ENCODE measurements around the gene MPRIP.

The MPRIP gene

DNA sequence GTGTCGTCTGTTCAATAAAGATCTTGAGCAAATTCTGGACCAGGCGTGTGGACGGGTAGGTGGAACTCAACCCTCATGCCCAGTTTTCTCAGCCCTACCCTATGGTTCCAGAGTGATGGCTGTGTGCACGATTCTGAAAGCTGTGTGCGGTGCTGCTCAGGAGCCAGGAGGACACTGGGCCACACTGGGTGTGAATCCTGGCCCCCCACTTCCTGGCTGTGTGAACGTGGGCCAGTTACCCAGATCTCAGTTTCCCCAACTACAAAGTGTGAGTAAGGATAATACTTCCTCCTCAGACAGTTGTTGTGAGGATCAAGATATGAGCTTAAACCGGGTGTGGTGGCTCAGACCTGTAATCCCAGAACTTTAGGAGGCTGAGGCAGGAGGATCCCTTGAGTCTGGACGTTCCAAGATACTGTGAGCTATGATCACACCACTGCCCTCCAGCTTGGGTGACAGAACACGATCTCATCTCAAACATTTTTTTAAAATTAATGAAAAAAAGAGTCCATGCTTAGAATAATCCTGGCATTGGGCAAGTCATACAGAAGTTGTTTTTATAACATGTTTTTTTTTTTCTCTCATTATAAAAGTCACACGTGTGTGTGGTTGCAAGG is 14.7 kb upstream of the MPRIP start:
- TF ChIP-seq CTCF (conservative IDR thresholded peaks at IDR 0.05): no peak
- no peak for TF ChIP-seq ZFX (IDR thresholded peaks at IDR 0.05)
- H3K27ac ChIP-seq: no peak overlapping the region

DNA sequence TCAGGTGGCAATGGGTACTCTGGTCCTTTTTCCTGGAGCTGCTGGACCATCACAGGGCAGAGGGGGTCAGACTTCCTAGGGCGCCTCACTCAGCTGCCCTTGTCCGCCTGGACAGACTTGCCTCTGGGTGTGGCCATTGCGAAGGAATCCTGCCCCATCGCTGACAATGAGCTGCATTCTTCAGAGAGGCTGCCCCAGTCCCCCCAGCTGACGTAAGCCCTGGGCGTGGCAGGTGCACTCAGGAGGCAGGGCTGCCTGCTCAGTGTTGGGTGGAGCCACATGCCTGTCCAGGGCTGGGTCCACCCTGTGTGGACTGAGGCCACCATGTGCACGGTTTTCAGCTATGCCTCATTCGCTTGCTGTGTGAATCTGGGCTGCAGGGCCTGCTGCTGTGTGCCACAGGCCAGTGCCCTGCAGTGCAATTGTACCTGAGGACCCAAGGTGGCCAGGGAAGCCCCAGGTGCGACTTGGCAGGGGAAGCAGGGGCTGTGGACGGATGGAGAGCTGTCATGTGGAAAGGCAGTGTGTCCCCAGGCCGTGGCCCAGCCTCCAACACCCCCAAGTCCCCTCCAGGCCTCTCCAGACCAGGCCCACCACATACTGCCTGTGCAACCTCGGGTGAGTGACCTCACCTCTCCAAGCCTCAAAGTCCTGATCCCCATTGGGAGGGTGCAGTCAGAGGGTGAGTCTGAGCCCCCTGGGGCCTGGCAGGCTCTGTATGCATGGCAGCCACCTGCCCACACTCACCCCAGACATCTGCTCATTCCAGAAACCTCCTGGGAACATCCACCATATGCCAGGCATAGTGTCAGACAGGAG is 14.0 kb upstream of the MPRIP start:
- TF ChIP-seq ZFX (IDR thresholded peaks at IDR 0.05) (no peak), CTCF (conservative IDR thresholded peaks at IDR 0.05) (no peak)
- no peak overlapping the region for H3K27ac ChIP-seq

GRCh38 chr17:17028878-17029535 is 13.2 kb upstream of the MPRIP start:
- TF ChIP-seq ZFX (IDR thresholded peaks at IDR 0.05) (no peak), CTCF (conservative IDR thresholded peaks at IDR 0.05) (no peak)
- H3K27ac ChIP-seq: no peak overlapping the region

DNA sequence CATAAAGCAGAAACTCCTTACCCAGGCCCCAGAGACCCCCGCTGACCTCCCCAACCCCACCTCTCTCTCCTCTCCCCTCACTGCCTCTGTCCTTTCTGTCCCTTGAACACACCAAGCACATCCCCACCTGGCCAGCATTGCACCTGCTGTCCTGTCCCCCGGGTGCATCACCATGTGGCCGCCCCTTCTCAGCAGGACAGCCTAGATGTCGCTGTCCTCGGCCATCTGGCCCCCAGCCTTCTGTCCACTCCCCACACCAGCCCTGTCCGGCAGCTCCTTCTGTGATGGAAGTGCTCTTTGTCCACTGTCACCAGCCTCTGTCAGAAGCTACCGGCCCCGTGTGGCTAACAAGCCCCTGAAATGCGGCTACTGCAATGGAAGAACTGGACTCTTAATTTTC is 12.3 kb upstream of the MPRIP start:
- TF ChIP-seq ZFX (IDR thresholded peaks at IDR 0.05) (no peak), CTCF (conservative IDR thresholded peaks at IDR 0.05) (no peak)
- H3K27ac ChIP-seq: no peak overlapping the region

DNA sequence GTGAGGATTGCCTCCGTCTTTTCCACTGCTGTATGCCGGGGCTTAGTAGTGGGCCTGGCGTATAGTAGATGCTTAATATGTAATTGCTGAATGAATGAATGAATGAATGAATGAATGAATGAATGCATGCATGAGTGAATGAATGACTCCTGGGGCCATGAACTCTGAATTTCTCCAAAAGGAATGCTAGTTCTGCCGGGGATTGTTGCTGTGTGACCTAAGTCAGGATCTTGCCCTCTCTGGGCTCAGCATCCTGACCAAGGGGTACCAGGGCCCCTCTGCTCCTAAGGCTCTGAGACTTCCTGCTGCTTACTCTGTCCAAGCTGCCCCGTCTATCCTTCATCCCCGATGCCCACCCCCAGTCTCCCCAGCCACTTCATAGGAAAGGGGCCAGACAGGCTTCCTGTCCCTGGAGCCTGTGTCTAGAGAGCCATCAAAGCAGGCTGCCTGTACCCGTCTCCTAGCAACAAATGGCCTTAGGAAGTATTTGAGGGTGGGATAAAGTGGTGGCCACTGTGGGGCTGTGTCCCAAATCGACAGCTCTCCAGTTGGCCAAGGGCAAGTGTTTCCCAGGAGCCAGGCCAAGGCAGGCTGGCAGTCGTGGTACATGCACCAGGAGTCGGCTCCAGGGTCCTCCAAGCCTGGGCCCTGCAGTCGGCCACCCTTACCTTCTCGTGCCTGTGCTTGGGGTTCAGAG is 11.6 kb upstream of the MPRIP start:
- H3K27ac ChIP-seq: no peak overlapping the region
- no peak for TF ChIP-seq CTCF (conservative IDR thresholded peaks at IDR 0.05)
- no peak for TF ChIP-seq ZFX (IDR thresholded peaks at IDR 0.05)

DNA sequence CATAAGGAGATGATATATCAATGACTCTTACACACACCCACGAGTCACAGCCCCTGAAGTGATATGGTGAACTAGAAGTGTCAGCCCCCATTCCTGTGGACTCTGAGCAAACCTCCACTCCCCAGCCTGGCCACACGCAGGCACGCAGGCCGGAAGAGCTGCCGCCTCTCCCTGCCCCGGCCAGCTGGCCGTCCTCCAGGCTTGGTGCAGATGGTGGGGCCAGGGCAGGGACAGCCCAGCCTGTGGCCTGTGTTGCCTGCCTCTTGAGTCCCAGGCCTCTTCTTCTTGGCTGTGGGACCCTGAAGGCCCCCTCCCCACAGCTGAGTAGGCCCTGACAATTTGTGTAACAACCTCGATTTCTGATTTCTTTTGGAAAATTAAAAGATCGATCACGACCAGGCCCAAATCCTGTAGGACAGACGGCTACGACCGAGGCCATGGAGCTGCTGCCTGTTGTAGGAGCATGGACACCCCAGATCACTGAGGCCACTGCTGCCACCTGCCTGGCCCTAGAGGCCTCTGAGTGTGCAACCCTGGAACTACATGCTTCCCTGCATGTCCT is 10.0 kb upstream of the MPRIP start:
- no peak for TF ChIP-seq ZFX (IDR thresholded peaks at IDR 0.05)
- no peak for TF ChIP-seq CTCF (conservative IDR thresholded peaks at IDR 0.05)
- H3K27ac ChIP-seq: no peak overlapping the region
